Activated T-helper 1 cell treated with anti-CD3 and anti-CD28 coated beads, Interleukin-2, amount 50 U/mL, for 16 hours (primary cell): Measurements from ENCODE around the gene KCNV2.

Source experiments
- DNase-seq, 2 donors: peaks; one replicate each; pipeline ENCODE4 v3.0.0-alpha.2; 2020; ENCODE audit warnings: low read depth in 1 of 2, low spot score in 1 of 2

The KCNV2 gene

GRCh38 chr9:2718698-2719033 is 1.4 kb downstream of the KCNV2 start:
- DNase-seq, result no peak

GRCh38 chr9:2720179-2720654 is 2.9 kb downstream of the KCNV2 start:
- DNase-seq, result no peak

- no peak for DNase-seq
Observed at GRCh38 chr9:2722715-2723114, 5.4 kb downstream of the KCNV2 start.

GRCh38 chr9:2723376-2724065 is 6.2 kb downstream of the KCNV2 start:
- DNase-seq, result no peak

GRCh38 chr9:2725126-2725525 is 7.8 kb downstream of the KCNV2 start:
- no peak for DNase-seq

GRCh38 chr9:2725898-2726649 is 8.8 kb downstream of the KCNV2 start:
- no peak for DNase-seq

GRCh38 chr9:2726650-2727340 is 9.5 kb downstream of the KCNV2 start:
- no peak for DNase-seq

GRCh38 chr9:2727374-2727773 is 10.1 kb downstream of the KCNV2 start:
- no peak for DNase-seq

GRCh38 chr9:2727966-2728613 is 10.8 kb downstream of the KCNV2 start:
- DNase-seq, result no peak

- DNase-seq, result no peak
Observed at GRCh38 chr9:2729003-2729402, 11.7 kb downstream of the KCNV2 start.

GRCh38 chr9:2729721-2730120 is 12.4 kb downstream of the KCNV2 start:
- no peak for DNase-seq

- DNase-seq, result no peak
Observed at GRCh38 chr9:2730971-2731370, 13.7 kb downstream of the KCNV2 start.

GRCh38 chr9:2732492-2732891 is 15.2 kb downstream of the KCNV2 start:
- no peak for DNase-seq

GRCh38 chr9:2740616-2741015 is 23.3 kb downstream of the KCNV2 start:
- DNase-seq, result no peak

- DNase-seq, result no peak
Observed at GRCh38 chr9:2741441-2742158, 24.3 kb downstream of the KCNV2 start.

GRCh38 chr9:2742214-2742613 is 24.9 kb downstream of the KCNV2 start:
- no peak for DNase-seq

GRCh38 chr9:2743937-2744529 is 26.7 kb downstream of the KCNV2 start:
- no peak for DNase-seq

GRCh38 chr9:2745560-2746380 is 28.5 kb downstream of the KCNV2 start:
- DNase-seq, result no peak

GRCh38 chr9:2749485-2749884 is 32.2 kb downstream of the KCNV2 start:
- no peak for DNase-seq

- no peak for DNase-seq
Observed at GRCh38 chr9:2755285-2755684, 38.0 kb downstream of the KCNV2 start.
